CD14-positive monocyte (primary cell): Measurements from ENCODE around the gene LNX2. TPM values are rescaled to one million over a fixed set of nuclear protein-coding genes. Genes with fewer than 3 reads are reported as not detected.

Experiments
- DNase-seq, 3 donors: peaks; one replicate each; pipeline ENCODE4 v3.0.0-alpha.2; 2011 to 2022
- H2AFZ ChIP-seq: 2 replicates; pipeline ENCODE4 v1.6.0; 2012; ENCODE audit warnings: mild to moderate bottlenecking, low read depth, low read length, inconsistent platforms; ENCODE audit not compliant: insufficient read depth, poor library complexity, severe bottlenecking
- H3K27ac ChIP-seq, 2 donors: 1 replicate in 1 of 2; 2 replicates in 1 of 2; pipeline ENCODE4 v1.5.1; 2012 to 2013; ENCODE audit warnings: low read length in 2 of 2, control low read depth in 1 of 2, inconsistent platforms in 1 of 2, low read depth in 1 of 2, mild to moderate bottlenecking in 1 of 2
- H3K27me3 ChIP-seq, 2 donors: one replicate each; pipeline versions ENCODE4 v1.6.0 to v1.6.1; 2011 to 2013; ENCODE audit warnings: low read length in 2 of 2; ENCODE audit not compliant: control insufficient read depth in 2 of 2, insufficient read depth in 2 of 2
- H3K36me3 ChIP-seq, 2 donors: replicated peaks in 1 of 2; 1 replicate in 1 of 2; 2 replicates in 1 of 2; pipeline versions ENCODE4 v1.5.1 to v1.6.1; 2012 to 2013; ENCODE audit warnings: low read length in 2 of 2, control low read depth in 1 of 2, inconsistent platforms in 1 of 2, mild to moderate bottlenecking in 1 of 2; ENCODE audit not compliant: insufficient read depth in 2 of 2, control insufficient read depth in 1 of 2
- H3K4me1 ChIP-seq, 2 donors: 1 replicate in 1 of 2; 2 replicates in 1 of 2; pipeline versions ENCODE4 v1.5.1 to v1.6.1; 2012 to 2013; ENCODE audit warnings: low read length in 2 of 2, control low read depth in 1 of 2, inconsistent platforms in 1 of 2, mild to moderate bottlenecking in 1 of 2, moderate library complexity in 1 of 2; ENCODE audit not compliant: insufficient read depth in 2 of 2, control insufficient read depth in 1 of 2
- H3K4me2 ChIP-seq: replicated peaks from 2 replicates; pipeline ENCODE3; 2012; ENCODE audit warnings: low read length, moderate library complexity, mild to moderate bottlenecking; ENCODE audit not compliant: poor library complexity, severe bottlenecking; ENCODE audit errors: extremely low read depth
- H3K4me3 ChIP-seq, 3 experiments: fragments of 200-600 bp in 1 of 3; sonication (generic) in 1 of 3; replicated peaks in 1 of 3; 1 replicate in 2 of 3; 2 replicates in 1 of 3; pipeline ENCODE4 v1.5.1; 2011 to 2013; ENCODE audit warnings: low read length in 3 of 3, mild to moderate bottlenecking in 3 of 3, control low read depth in 2 of 3, low read depth in 2 of 3, inconsistent platforms in 1 of 3, moderate library complexity in 1 of 3
- H3K79me2 ChIP-seq: 2 replicates; pipeline ENCODE4 v1.6.0; 2012; ENCODE audit warnings: mild to moderate bottlenecking, control low read depth, inconsistent platforms, low read length, moderate library complexity; ENCODE audit not compliant: insufficient read depth
- H3K9ac ChIP-seq: 2 replicates; pipeline ENCODE4 v1.6.0; 2017; ENCODE audit warnings: low read length, mild to moderate bottlenecking; ENCODE audit not compliant: insufficient read depth, poor library complexity, severe bottlenecking
- H3K9me3 ChIP-seq, 2 donors: replicated peaks in 1 of 2; 1 replicate in 1 of 2; 2 replicates in 1 of 2; pipeline versions ENCODE4 v1.5.1 to v1.6.1; 2012 to 2013; ENCODE audit warnings: low read length in 2 of 2, control low read depth in 1 of 2; ENCODE audit not compliant: control insufficient read depth in 1 of 2, insufficient read depth in 1 of 2
- H4K20me1 ChIP-seq: 2 replicates; pipeline ENCODE4 v1.6.0; 2012; ENCODE audit warnings: mild to moderate bottlenecking, low read length, control low read depth, moderate library complexity; ENCODE audit not compliant: insufficient read depth
- H3K27ac Mint-ChIP-seq, 7 donors: one replicate each; pipeline ENCODE4 v1.8.0; 2020; ENCODE audit warnings: mild to moderate bottlenecking in 7 of 7, mixed read lengths in 7 of 7, moderate library complexity in 6 of 7, inconsistent platforms in 2 of 7
- H3K27me3 Mint-ChIP-seq, 3 donors: one replicate each; pipeline ENCODE4 v1.8.0; 2021 to 2022; ENCODE audit warnings: low read depth in 3 of 3, mild to moderate bottlenecking in 3 of 3, mixed read lengths in 3 of 3, moderate library complexity in 3 of 3, inconsistent platforms in 1 of 3
- H3K36me3 Mint-ChIP-seq, 2 donors: one replicate each; pipeline ENCODE4 v1.8.0; 2020; ENCODE audit warnings: mixed read lengths in 2 of 2, inconsistent platforms in 1 of 2, mild to moderate bottlenecking in 1 of 2
- H3K4me1 Mint-ChIP-seq: one replicate; pipeline ENCODE4 v1.8.0; 2020; ENCODE audit warnings: mild to moderate bottlenecking, mixed read lengths
- H3K4me3 Mint-ChIP-seq, 2 donors: one replicate each; pipeline ENCODE4 v1.8.0; 2020; ENCODE audit warnings: mild to moderate bottlenecking in 2 of 2, mixed read lengths in 2 of 2, moderate library complexity in 1 of 2
- H3K9me3 Mint-ChIP-seq, 7 donors: one replicate each; pipeline ENCODE4 v1.8.0; 2020 to 2022; ENCODE audit warnings: mixed read lengths in 7 of 7, mild to moderate bottlenecking in 6 of 7, moderate library complexity in 6 of 7, inconsistent platforms in 2 of 7
- WGBS: methylation state at CpG from one replicate; pipeline ENCODE4 v1.1.5; 2013; ENCODE audit warnings: missing lambda C conversion rate; ENCODE audit not compliant: insufficient coverage; 5-methylcytosine and 5-hydroxymethylcytosine counted together
- intact Hi-C, 2 donors: fragments of 100-400 bp; cut with micrococcal nuclease; formaldehyde crosslinking; loops; one replicate each; pipeline versions ENCODE4 v1.15.0 to v1.15.1; 2023
- polyA plus RNA-seq, 3 donors: library from polyadenylated mRNA; depleted of rRNA in 1 of 3; unstranded in 2 of 3; stranded (reverse) in 1 of 3; fragments of 300-500 nt in 2 of 3; fragments of >200 nt in 1 of 3; fragmentation: Illumina TruSeq in 2 of 3; gene quantifications; 1 replicate in 2 of 3; 2 replicates in 1 of 3; pipeline ENCODE4 v1.2.3, GENCODE V29; 2012 to 2021
- TF ChIP-seq, protein P1 (sequence below): fragments of 200-600 bp; IDR thresholded peaks from one replicate; pipeline ENCODE4 v1.8.0; 2022; ENCODE audit warnings: antibody characterized with exemption, mild to moderate bottlenecking

Gene LNX2
- polyA plus RNA-seq, 3 donors, result 0.89 to 2.3 (median 1.5) TPM

DNA sequence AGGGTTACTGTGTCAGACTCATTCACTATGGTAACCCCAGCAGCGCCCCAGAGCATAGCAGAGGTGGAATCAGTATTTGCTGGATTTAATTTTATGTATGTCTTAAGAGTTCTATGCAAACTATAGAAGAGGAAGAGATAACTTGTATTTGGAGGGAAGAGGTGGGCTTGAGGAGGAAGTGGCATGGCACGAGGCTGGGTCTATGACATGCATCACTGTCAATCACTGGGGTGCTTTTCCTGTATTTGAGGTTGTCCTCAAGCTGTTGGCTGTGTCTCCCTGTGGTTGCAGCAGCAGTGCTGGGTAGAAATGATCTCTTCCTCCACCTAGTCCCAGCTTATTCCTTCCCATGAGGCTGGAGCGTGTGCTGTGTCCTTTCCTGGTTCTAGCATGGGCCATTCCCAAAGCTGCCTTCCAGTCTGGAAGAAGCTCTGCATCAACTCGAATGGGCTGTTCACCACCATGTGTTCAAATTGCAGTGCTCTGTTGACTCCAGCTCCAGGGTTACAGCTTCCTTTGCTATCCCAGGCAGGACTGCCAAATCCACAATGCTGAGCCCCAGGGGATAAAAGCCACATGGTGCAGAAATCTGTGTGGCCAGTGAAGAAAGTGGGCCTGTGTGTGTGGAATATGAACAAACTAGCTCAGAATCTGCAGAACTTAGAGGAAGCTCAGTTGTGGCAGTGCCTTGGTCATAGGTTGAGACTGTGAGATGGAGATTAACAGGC, 96.8 kb downstream of the LNX2 start:
- Histone ChIP-seq H3K36me3 (no peaks in the 10 kb centered on the region), H3K27me3 (no peaks in the 10 kb centered on the region), H3K4me3 (no peak overlapping the region), H3K9ac (no peak overlapping the region), H3K79me2 (no peaks in the 10 kb centered on the region), H2AFZ (no peak overlapping the region), H3K9me3 (peaks cover 0 to 3% of the 10 kb centered on the region in 2 donors), H3K4me2 (no peak overlapping the region), H4K20me1 (no peaks in the 10 kb centered on the region), H3K27ac (no peak overlapping the region), H3K4me1 (peaks cover 9 to 10% of the 10 kb centered on the region in 2 donors)
- Mint-ChIP-seq H3K4me3 (peak overlapping the region in 1 of 2 donors; percentile 12), H3K4me1 (peaks cover 17% of the 10 kb centered on the region), H3K27ac (peak overlapping the region in 6 of 7 donors; percentile 24 to 85 (median 51)), H3K27me3 (peaks cover 1 to 5% (median 4%) of the 10 kb centered on the region in 3 donors), H3K36me3 (no peaks in the 10 kb centered on the region), H3K9me3 (peaks cover 0 to 9% (median 7%) of the 10 kb centered on the region in 7 donors)
- DNase-seq, result peak; percentile 5 to 14 (median 9)
- 67% methylated on average over 2 of the region's 4 CpGs for WGBS
- intact Hi-C loops, result no loop called here
- TF ChIP-seq, protein P1, sequence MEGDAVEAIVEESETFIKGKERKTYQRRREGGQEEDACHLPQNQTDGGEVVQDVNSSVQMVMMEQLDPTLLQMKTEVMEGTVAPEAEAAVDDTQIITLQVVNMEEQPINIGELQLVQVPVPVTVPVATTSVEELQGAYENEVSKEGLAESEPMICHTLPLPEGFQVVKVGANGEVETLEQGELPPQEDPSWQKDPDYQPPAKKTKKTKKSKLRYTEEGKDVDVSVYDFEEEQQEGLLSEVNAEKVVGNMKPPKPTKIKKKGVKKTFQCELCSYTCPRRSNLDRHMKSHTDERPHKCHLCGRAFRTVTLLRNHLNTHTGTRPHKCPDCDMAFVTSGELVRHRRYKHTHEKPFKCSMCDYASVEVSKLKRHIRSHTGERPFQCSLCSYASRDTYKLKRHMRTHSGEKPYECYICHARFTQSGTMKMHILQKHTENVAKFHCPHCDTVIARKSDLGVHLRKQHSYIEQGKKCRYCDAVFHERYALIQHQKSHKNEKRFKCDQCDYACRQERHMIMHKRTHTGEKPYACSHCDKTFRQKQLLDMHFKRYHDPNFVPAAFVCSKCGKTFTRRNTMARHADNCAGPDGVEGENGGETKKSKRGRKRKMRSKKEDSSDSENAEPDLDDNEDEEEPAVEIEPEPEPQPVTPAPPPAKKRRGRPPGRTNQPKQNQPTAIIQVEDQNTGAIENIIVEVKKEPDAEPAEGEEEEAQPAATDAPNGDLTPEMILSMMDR, result no peak

DNA sequence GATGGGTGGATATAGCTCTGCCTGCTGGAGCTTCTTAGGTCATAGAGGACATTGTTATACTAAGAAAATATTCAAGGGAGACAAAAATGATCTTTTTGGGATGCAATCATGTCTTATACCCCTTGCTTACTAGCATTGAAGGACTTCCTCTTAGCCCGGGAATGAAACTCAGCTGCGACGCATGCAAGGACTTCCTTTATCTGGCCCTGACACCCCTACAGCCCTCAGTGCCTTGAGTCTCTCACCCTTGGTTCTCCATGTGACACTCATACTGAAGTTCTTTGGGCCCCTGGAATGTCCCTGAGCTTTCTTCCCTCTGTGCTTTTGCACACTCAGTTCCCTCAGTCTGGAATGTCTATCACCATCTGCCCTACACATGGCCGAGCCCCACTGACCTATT, 97.5 kb downstream of the LNX2 start:
- no peak overlapping the region for H3K27ac ChIP-seq
- H3K4me3 Mint-ChIP-seq, result no peak overlapping the region
- no peaks in the 10 kb centered on the region for H3K9me3 ChIP-seq

More for the DNA sequence above, 97.5 kb downstream of the LNX2 start:
- Histone ChIP-seq H3K4me3 (no peak overlapping the region), H3K9ac (no peak overlapping the region), H2AFZ (no peak overlapping the region), H3K36me3 (no peaks in the 10 kb centered on the region), H3K4me1 (peaks cover 9 to 10% of the 10 kb centered on the region in 2 donors), H4K20me1 (no peaks in the 10 kb centered on the region), H3K79me2 (no peaks in the 10 kb centered on the region), H3K27me3 (no peaks in the 10 kb centered on the region), H3K4me2 (no peak overlapping the region)
- intact Hi-C loops, result no loop called here
- H3K27ac Mint-ChIP-seq, result peak overlapping the region; percentile 24 to 85 (median 70)
- peaks cover 17% of the 10 kb centered on the region for H3K4me1 Mint-ChIP-seq
- TF ChIP-seq, protein P1, result no peak
- peaks cover 1 to 5% (median 4%) of the 10 kb centered on the region in 3 donors for H3K27me3 Mint-ChIP-seq
- no peaks in the 10 kb centered on the region for H3K36me3 Mint-ChIP-seq
- whole genome bisulfite sequencing, result 11% methylated on average over 4 of the region's 4 CpGs
- peaks cover 0 to 3% (median 2%) of the 10 kb centered on the region in 7 donors for H3K9me3 Mint-ChIP-seq
- DNase-seq, result peak; percentile 41 to 48 (median 45)
